Uterus (tissue), 2 donors: ENCODE results near the gene ZIC4.

Experiments
- CTCF ChIP-seq, 4 experiments: fragments of 200-600 bp in 2 of 4; fragments of 450-650 bp in 2 of 4; sonication (generic) in 2 of 4; IDR thresholded peaks; one replicate each; pipeline ENCODE4 v1.5.1; 2016 to 2019; ENCODE audit warnings: antibody characterized with exemption in 4 of 4, mild to moderate bottlenecking in 2 of 4, moderate library complexity in 1 of 4
- POLR2A ChIP-seq, 2 donors: fragments of 450-650 bp; IDR thresholded peaks; one replicate each; pipeline ENCODE4 v1.6.1; 2016; ENCODE audit warnings: antibody characterized with exemption in 2 of 2, mild to moderate bottlenecking in 1 of 2, moderate library complexity in 1 of 2

- TF ChIP-seq CTCF (IDR thresholded peaks at IDR 0.05) (no peak), POLR2A (IDR thresholded peaks at IDR 0.05) (no peak)
Measured at GRCh38 chr3:147348976-147349375, 57.4 kb downstream of the ZIC4 start.
